Activated CD4-positive, alpha-beta memory T cell treated with anti-CD3 and anti-CD28 coated beads for 36 hours (primary cell): ENCODE data around the gene WNT9B. TPM values are rescaled to one million over a fixed set of nuclear protein-coding genes. Genes with fewer than 3 reads are reported as not detected.
"Not testable (repeated sequence)": the region's sequence is repeated elsewhere in the genome, so short reads cannot be mapped to it uniquely, and the experiment has no call there.

Experiments
- CTCF ChIA-PET: fragments of 350-600 bp; sonication (Branson Sonifier 250); formaldehyde crosslinking; loops from one replicate; lab custom pipeline; 2021; ENCODE audit warnings: antibody characterized with exemption, inconsistent platforms; lab: Charles Lee
- POLR2A ChIA-PET: fragments of 350-600 bp; sonication (Branson Sonifier 250); formaldehyde crosslinking; loops from one replicate; lab custom pipeline; 2021; ENCODE audit warnings: antibody characterized with exemption; lab: Charles Lee
- DNase-seq: peaks from one replicate; pipeline ENCODE4 v3.0.0-alpha.2; 2020
- H3K27ac Mint-ChIP-seq: one replicate; pipeline ENCODE4 v1.8.0; 2021; ENCODE audit warnings: mixed read lengths
- H3K27me3 Mint-ChIP-seq: one replicate; pipeline ENCODE4 v1.8.0; 2021; ENCODE audit warnings: mixed read lengths
- H3K36me3 Mint-ChIP-seq: one replicate; pipeline ENCODE4 v1.8.0; 2021; ENCODE audit warnings: mixed read lengths
- H3K4me1 Mint-ChIP-seq: one replicate; pipeline ENCODE4 v1.8.0; 2021; ENCODE audit warnings: low read depth, mixed read lengths
- H3K4me3 Mint-ChIP-seq: one replicate; pipeline ENCODE4 v1.8.0; 2021; ENCODE audit warnings: mild to moderate bottlenecking, mixed read lengths
- H3K9me3 Mint-ChIP-seq: one replicate; pipeline ENCODE4 v1.8.0; 2021; ENCODE audit warnings: mixed read lengths
- intact Hi-C: fragments of 100-400 bp; cut with micrococcal nuclease; formaldehyde crosslinking; loops from one replicate; pipeline ENCODE4 v1.15.1; 2023
- total RNA-seq, 2 experiments: library from RNA; stranded (reverse); gene quantifications; one replicate each; pipeline ENCODE4 v1.2.3, GENCODE V29; 2021

The WNT9B gene
- total RNA-seq, 2 experiments from 2014 or later: not detected

- CTCF ChIA-PET: interaction anchor here (1.6 kb wide), 1 partner anchor 8 kb away, joined by 7 read pairs; no protein-coding TSS in a partner anchor
- POLR2A ChIA-PET: no interaction called here
- no peak for DNase-seq
- intact Hi-C loops: no loop called here
- no peaks in the 10 kb centered on the region for H3K4me1 Mint-ChIP-seq
- no peak overlapping the region for H3K4me3 Mint-ChIP-seq
- no peak overlapping the region for H3K27ac Mint-ChIP-seq
- no peaks in the 10 kb centered on the region for H3K36me3 Mint-ChIP-seq
- peaks cover 9% of the 10 kb centered on the region for H3K27me3 Mint-ChIP-seq
- H3K9me3 Mint-ChIP-seq: no peaks in the 10 kb centered on the region
These were observed 24.1 kb upstream of the WNT9B start for GRCh38 chr17:46827274-46827673.

- ChIA-PET CTCF (interaction anchor here (2.1 kb wide), 2 partner anchors 10 to 12 kb away, joined by 9 read pairs; no protein-coding TSS in a partner anchor), POLR2A (no interaction called here)
- H3K9me3 Mint-ChIP-seq: no peaks in the 10 kb centered on the region
- H3K27ac Mint-ChIP-seq: no peak overlapping the region
- H3K27me3 Mint-ChIP-seq: peaks cover 7% of the 10 kb centered on the region
- no peak overlapping the region for H3K4me3 Mint-ChIP-seq
- intact Hi-C loops: no loop called here
- no peak for DNase-seq
- H3K4me1 Mint-ChIP-seq: peaks cover 6% of the 10 kb centered on the region
- no peaks in the 10 kb centered on the region for H3K36me3 Mint-ChIP-seq
These were observed 19.6 kb upstream of the WNT9B start for GRCh38 chr17:46831573-46832330.

DNA sequence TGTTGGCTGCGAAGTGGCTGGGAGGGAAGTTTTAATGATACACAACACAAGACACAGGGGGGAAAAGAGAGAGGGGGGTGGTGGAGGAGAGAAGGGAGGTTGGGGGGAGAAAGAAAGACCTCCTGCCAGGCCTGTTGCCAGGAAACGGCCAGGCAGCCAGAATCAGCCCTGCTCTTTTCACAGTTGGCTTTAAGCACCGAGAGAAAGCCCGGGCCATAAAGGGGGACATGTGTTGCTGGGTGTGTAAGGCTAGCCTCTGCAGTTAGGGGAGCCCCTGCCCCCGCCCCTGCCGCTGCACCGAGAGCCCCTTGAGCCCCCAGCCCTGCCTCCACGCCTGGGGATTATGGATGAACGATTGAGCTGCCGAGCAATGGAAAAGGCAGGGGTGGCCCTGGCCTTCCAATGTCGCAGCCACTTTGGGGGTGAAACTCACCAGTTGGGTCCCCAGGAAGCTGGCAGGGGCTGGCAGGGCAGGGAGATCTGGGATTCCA lies 19.0 kb upstream of the WNT9B start:
- ChIA-PET POLR2A (no interaction called here), CTCF (interaction anchor here (0.8 to 2.1 kb wide), 3 partner anchors 10 to 12 kb away, joined by 3 to 9 read pairs (median 9); no protein-coding TSS in a partner anchor)
- intact Hi-C loops: no loop called here
- peaks cover 6% of the 10 kb centered on the region for H3K4me1 Mint-ChIP-seq
- H3K9me3 Mint-ChIP-seq: no peaks in the 10 kb centered on the region
- peaks cover 7% of the 10 kb centered on the region for H3K27me3 Mint-ChIP-seq
- no peak overlapping the region for H3K4me3 Mint-ChIP-seq
- DNase-seq: no peak
- H3K36me3 Mint-ChIP-seq: no peaks in the 10 kb centered on the region
- H3K27ac Mint-ChIP-seq: no peak overlapping the region

DNA sequence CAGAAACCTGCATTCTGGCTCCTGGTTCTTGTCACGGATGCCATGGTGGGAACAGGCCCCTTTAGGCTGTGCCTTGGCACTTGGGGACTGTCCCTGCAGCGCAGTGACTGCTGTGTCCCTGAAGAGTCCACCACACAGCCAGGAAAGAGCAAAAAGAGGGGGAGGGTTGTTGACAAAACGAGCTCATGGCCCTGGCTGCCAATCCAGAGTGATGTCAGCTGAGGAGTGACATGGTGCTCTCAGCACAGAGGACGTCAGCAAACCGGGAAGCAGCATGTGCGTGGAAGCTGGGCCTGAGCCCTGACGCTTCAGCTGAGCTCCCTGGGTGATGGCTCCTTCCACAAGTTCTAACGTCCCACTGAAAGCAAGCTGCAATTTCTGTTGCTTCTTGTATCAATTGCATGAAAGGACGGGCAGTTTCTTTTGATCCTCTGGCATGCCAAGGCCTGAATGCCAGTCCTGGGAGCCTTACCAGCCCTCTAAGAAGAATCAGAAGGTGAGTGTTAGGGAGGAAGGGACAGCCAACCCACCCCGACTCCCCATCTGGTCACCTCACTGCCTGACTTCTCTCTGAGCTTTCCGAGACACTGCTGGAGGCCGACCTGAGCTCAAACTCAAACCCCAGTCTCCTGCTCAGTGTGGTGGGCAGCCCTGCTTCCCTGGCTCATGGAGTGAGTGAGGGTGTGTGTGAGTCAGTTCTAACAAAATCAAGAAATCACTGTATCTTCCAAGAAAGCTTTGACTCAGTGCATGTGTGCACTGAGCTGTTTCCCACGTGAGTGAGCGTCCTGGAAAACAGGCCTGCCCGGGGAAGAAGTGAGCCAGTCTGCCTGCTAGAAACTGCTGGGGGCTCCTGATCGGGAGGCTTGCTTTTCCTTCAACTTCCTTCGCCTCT lies 18.2 kb upstream of the WNT9B start:
- peak; percentile 34 for DNase-seq
- intact Hi-C loops: no loop called here
- peaks cover 6% of the 10 kb centered on the region for H3K4me1 Mint-ChIP-seq
- POLR2A ChIA-PET: no interaction called here
- CTCF ChIA-PET: interaction anchor here (0.7 to 2.1 kb wide), 5 partner anchors 9 to 117 kb away, joined by 3 to 9 read pairs (median 3); no protein-coding TSS in a partner anchor
- peaks cover 13% of the 10 kb centered on the region for H3K27me3 Mint-ChIP-seq
- no peaks in the 10 kb centered on the region for H3K36me3 Mint-ChIP-seq
- H3K4me3 Mint-ChIP-seq: no peak overlapping the region
- no peaks in the 10 kb centered on the region for H3K9me3 Mint-ChIP-seq
- H3K27ac Mint-ChIP-seq: no peak overlapping the region

GRCh38 chr17:46833840-46834208 lies 17.6 kb upstream of the WNT9B start:
- DNase-seq: no peak
- ChIA-PET POLR2A (no interaction called here), CTCF (interaction anchor here (0.9 to 2.1 kb wide), 3 partner anchors 8 to 118 kb away, joined by 3 to 9 read pairs (median 9); no protein-coding TSS in a partner anchor)
- peaks cover 6% of the 10 kb centered on the region for H3K4me1 Mint-ChIP-seq
- peaks cover 14% of the 10 kb centered on the region for H3K27me3 Mint-ChIP-seq
- H3K27ac Mint-ChIP-seq: no peak overlapping the region
- intact Hi-C loops: no loop called here
- no peaks in the 10 kb centered on the region for H3K9me3 Mint-ChIP-seq
- H3K4me3 Mint-ChIP-seq: no peak overlapping the region
- no peaks in the 10 kb centered on the region for H3K36me3 Mint-ChIP-seq

GRCh38 chr17:46834846-46835245 lies 16.5 kb upstream of the WNT9B start:
- ChIA-PET POLR2A (no interaction called here), CTCF (interaction anchor here (0.7 to 2.1 kb wide), 13 partner anchors 8 to 1195 kb away, joined by 3 to 15 read pairs (median 5); no protein-coding TSS in a partner anchor)
- Mint-ChIP-seq H3K9me3 (peaks cover 2% of the 10 kb centered on the region), H3K36me3 (no peaks in the 10 kb centered on the region), H3K27me3 (peaks cover 16% of the 10 kb centered on the region), H3K4me3 (no peak overlapping the region), H3K27ac (no peak overlapping the region), H3K4me1 (peaks cover 6% of the 10 kb centered on the region)
- intact Hi-C loops: no loop called here
- DNase-seq: no peak

- Mint-ChIP-seq H3K27me3 (peaks cover 26% of the 10 kb centered on the region), H3K36me3 (no peaks in the 10 kb centered on the region), H3K9me3 (peaks cover 2% of the 10 kb centered on the region), H3K27ac (no peak overlapping the region), H3K4me3 (no peak overlapping the region), H3K4me1 (peaks cover 10% of the 10 kb centered on the region)
- POLR2A ChIA-PET: no interaction called here
- CTCF ChIA-PET: interaction anchor here (0.8 to 2.1 kb wide), 11 partner anchors 9 to 1197 kb away, joined by 3 to 15 read pairs (median 4); no protein-coding TSS in a partner anchor
- DNase-seq: no peak
- intact Hi-C loops: loop anchor here (1.0 to 2.0 kb wide), 2 partner anchors 104 to 165 kb away; no protein-coding TSS in a partner anchor
These were observed 14.9 kb upstream of the WNT9B start for GRCh38 chr17:46836500-46836899.

- Mint-ChIP-seq H3K36me3 (no peaks in the 10 kb centered on the region), H3K27me3 (peaks cover 29% of the 10 kb centered on the region), H3K4me1 (peaks cover 10% of the 10 kb centered on the region), H3K9me3 (peaks cover 3% of the 10 kb centered on the region), H3K27ac (no peak overlapping the region), H3K4me3 (no peak overlapping the region)
- no peak for DNase-seq
- ChIA-PET CTCF (no interaction called here), POLR2A (no interaction called here)
- intact Hi-C loops: loop anchor here (2.0 kb wide), 1 partner anchor 103 kb away; no protein-coding TSS in a partner anchor
These were observed 13.9 kb upstream of the WNT9B start for GRCh38 chr17:46837521-46837920.

DNA sequence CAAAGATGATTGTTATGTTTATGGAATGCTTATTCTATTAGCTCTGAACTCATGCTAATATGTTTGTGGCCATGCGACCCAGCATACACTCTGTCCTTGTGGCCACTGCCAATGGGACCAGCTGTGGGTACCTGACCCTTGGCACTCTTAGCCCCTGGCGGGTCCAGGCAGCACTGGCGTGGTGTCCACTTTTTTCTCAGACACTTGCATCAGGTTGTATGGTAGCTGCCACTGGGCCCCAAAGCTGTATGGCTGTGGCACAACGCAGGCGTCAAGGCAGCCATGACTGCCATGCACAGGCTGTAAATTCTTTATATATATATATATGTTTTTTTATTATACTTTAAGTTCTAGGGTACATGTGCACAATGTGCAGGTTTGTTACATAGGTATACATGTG lies 12.2 kb upstream of the WNT9B start:
- Mint-ChIP-seq H3K27me3 (peaks cover 37% of the 10 kb centered on the region), H3K4me1 (peaks cover 10% of the 10 kb centered on the region), H3K36me3 (peaks cover 4% of the 10 kb centered on the region), H3K9me3 (peaks cover 17% of the 10 kb centered on the region), H3K27ac (no peak overlapping the region), H3K4me3 (no peak overlapping the region)
- intact Hi-C loops: no loop called here
- ChIA-PET CTCF (no interaction called here), POLR2A (no interaction called here)
- DNase-seq: no peak

- POLR2A ChIA-PET, intact Hi-C loops, DNase-seq, H3K36me3 Mint-ChIP-seq, H3K4me3 Mint-ChIP-seq, H3K4me1 Mint-ChIP-seq: not testable (repeated sequence)
- CTCF ChIA-PET: interaction anchor here (1.0 to 2.9 kb wide), 4 partner anchors 11 to 101 kb away, joined by 3 to 21 read pairs (median 4); partner anchors contain the start of gene WNT9B
- Mint-ChIP-seq H3K9me3 (peaks cover 17% of the 10 kb centered on the region), H3K27ac (peak overlapping the region; percentile 8), H3K27me3 (peaks cover 41% of the 10 kb centered on the region)
These were observed 10.8 kb upstream of the WNT9B start for GRCh38 chr17:46840596-46840995.

GRCh38 chr17:46841561-46842379 lies 9.6 kb upstream of the WNT9B start:
- ChIA-PET CTCF (interaction anchor here (0.6 to 2.9 kb wide), 15 partner anchors 9 to 158 kb away, joined by 3 to 21 read pairs (median 5); partner anchors contain the start of gene WNT9B), POLR2A (no interaction called here)
- peaks cover 38% of the 10 kb centered on the region for H3K27me3 Mint-ChIP-seq
- H3K9me3 Mint-ChIP-seq: peaks cover 17% of the 10 kb centered on the region
- DNase-seq: no peak
- no peak overlapping the region for H3K4me3 Mint-ChIP-seq
- no peak overlapping the region for H3K27ac Mint-ChIP-seq
- peaks cover 4% of the 10 kb centered on the region for H3K36me3 Mint-ChIP-seq
- intact Hi-C loops: no loop called here
- H3K4me1 Mint-ChIP-seq: peaks cover 4% of the 10 kb centered on the region
